Esophagus squamous epithelium (tissue), 4 donors: ENCODE data around the gene PLPP6.

Experiments
- POLR2A ChIP-seq, 4 donors: fragments of 450-650 bp; IDR thresholded peaks; one replicate each; pipeline ENCODE4 v1.6.1; 2017; ENCODE audit warnings: antibody characterized with exemption in 4 of 4, mild to moderate bottlenecking in 4 of 4, moderate library complexity in 3 of 4
- TF ChIP-seq, protein P1 (sequence below), 6 experiments: fragments of 450-650 bp in 4 of 6; fragments of 200-600 bp in 2 of 6; sonication (generic) in 2 of 6; IDR thresholded peaks; one replicate each; pipeline ENCODE4 v1.5.1; 2016 to 2019; ENCODE audit warnings: antibody characterized with exemption in 6 of 6, mild to moderate bottlenecking in 4 of 6, moderate library complexity in 4 of 6

DNA sequence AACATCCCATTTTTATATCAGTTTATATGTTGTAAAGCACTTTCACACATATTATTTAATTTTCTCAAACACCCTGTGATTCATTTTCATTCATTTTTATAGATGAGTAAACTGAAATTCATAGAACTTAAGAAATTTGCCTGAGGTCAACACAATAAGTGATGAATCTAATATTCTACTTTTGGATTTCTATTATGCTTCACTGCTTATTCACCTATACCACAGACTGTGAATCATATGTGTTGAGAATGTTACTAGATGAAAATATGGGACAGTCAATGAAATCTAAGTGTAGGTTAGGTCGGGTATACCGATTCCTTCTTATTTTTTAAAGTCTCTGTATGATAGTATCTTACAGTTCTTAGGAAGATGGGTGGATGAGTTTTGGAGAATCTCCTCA lies 42.0 kb downstream of the PLPP6 start:
- TF ChIP-seq, protein P1, sequence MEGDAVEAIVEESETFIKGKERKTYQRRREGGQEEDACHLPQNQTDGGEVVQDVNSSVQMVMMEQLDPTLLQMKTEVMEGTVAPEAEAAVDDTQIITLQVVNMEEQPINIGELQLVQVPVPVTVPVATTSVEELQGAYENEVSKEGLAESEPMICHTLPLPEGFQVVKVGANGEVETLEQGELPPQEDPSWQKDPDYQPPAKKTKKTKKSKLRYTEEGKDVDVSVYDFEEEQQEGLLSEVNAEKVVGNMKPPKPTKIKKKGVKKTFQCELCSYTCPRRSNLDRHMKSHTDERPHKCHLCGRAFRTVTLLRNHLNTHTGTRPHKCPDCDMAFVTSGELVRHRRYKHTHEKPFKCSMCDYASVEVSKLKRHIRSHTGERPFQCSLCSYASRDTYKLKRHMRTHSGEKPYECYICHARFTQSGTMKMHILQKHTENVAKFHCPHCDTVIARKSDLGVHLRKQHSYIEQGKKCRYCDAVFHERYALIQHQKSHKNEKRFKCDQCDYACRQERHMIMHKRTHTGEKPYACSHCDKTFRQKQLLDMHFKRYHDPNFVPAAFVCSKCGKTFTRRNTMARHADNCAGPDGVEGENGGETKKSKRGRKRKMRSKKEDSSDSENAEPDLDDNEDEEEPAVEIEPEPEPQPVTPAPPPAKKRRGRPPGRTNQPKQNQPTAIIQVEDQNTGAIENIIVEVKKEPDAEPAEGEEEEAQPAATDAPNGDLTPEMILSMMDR (IDR thresholded peaks at IDR 0.05), result no peak
- TF ChIP-seq POLR2A (IDR thresholded peaks at IDR 0.05), result no peak
